Inflammatory macrophage treated with lipopolysaccharide for 1 hour (primary cell): ENCODE measurements around the gene ERG28.

Experiments
- DNase-seq, 2 donors: peaks; one replicate each; pipeline ENCODE4 v3.0.0-alpha.2; 2020 to 2022

Gene ERG28

GRCh38 chr14:75657331-75657730 is 3.3 kb downstream of the ERG28 start:
- no peak for DNase-seq

GRCh38 chr14:75655235-75655634 is 5.4 kb downstream of the ERG28 start:
- DNase-seq, result no peak

GRCh38 chr14:75654127-75654732 is 6.4 kb downstream of the ERG28 start:
- DNase-seq, result peak; percentile 60 to 95

GRCh38 chr14:75653563-75653962 is 7.1 kb downstream of the ERG28 start:
- DNase-seq, result no peak

- DNase-seq, result no peak
Observed at GRCh38 chr14:75650253-75651058, 10.2 kb downstream of the ERG28 start.

- no peak for DNase-seq
Observed at GRCh38 chr14:75649773-75650172, 10.9 kb downstream of the ERG28 start.

GRCh38 chr14:75649337-75649736 is 11.3 kb downstream of the ERG28 start:
- no peak for DNase-seq

GRCh38 chr14:75648066-75648838 is 12.4 kb downstream of the ERG28 start:
- no peak for DNase-seq

- no peak for DNase-seq
Observed at GRCh38 chr14:75647640-75648039, 13.0 kb downstream of the ERG28 start.

- no peak for DNase-seq
Observed at GRCh38 chr14:75646762-75647161, 13.9 kb downstream of the ERG28 start.

- DNase-seq, result no peak
Observed at GRCh38 chr14:75645056-75645455, 15.6 kb downstream of the ERG28 start.

GRCh38 chr14:75643985-75644384 is 16.7 kb downstream of the ERG28 start:
- no peak for DNase-seq

- DNase-seq, result no peak
Observed at GRCh38 chr14:75640876-75641275, 19.8 kb downstream of the ERG28 start.

GRCh38 chr14:75636100-75636692 is 24.5 kb downstream of the ERG28 start:
- DNase-seq, result no peak

- DNase-seq, result no peak
Observed at GRCh38 chr14:75634848-75635247, 25.8 kb downstream of the ERG28 start.

GRCh38 chr14:75631453-75631831 is 29.2 kb downstream of the ERG28 start:
- DNase-seq, result no peak

GRCh38 chr14:75630695-75631452 is 29.8 kb downstream of the ERG28 start:
- DNase-seq, result no peak

GRCh38 chr14:75628816-75629215 is 31.9 kb downstream of the ERG28 start:
- DNase-seq, result no peak

GRCh38 chr14:75627406-75627805 is 33.3 kb downstream of the ERG28 start:
- DNase-seq, result no peak

- DNase-seq, result no peak
Observed at GRCh38 chr14:75626863-75627262, 33.8 kb downstream of the ERG28 start.

- DNase-seq, result peak; percentile 53 to 55
Observed at GRCh38 chr14:75626396-75626795, 34.3 kb downstream of the ERG28 start.

- DNase-seq, result no peak
Observed at GRCh38 chr14:75625034-75625433, 35.6 kb downstream of the ERG28 start.

GRCh38 chr14:75619548-75619947 is 41.1 kb downstream of the ERG28 start:
- no peak for DNase-seq
